Prostate gland (tissue), 2 donors: ENCODE measurements around the gene HNRNPU.

Experiments used
- POLR2A ChIP-seq: fragments of 450-650 bp; IDR thresholded peaks from one replicate; pipeline ENCODE4 v1.6.1; 2016; ENCODE audit warnings: antibody characterized with exemption, mild to moderate bottlenecking
- TF ChIP-seq, protein P1 (sequence below), 4 experiments: fragments of 200-600 bp in 2 of 4; fragments of 450-650 bp in 2 of 4; sonication (generic) in 2 of 4; IDR thresholded peaks; 1 replicate in 3 of 4; 2 replicates in 1 of 4; pipeline ENCODE4 v1.5.1; 2016 to 2019; ENCODE audit warnings: antibody characterized with exemption in 4 of 4, mild to moderate bottlenecking in 2 of 4, moderate library complexity in 2 of 4

DNA sequence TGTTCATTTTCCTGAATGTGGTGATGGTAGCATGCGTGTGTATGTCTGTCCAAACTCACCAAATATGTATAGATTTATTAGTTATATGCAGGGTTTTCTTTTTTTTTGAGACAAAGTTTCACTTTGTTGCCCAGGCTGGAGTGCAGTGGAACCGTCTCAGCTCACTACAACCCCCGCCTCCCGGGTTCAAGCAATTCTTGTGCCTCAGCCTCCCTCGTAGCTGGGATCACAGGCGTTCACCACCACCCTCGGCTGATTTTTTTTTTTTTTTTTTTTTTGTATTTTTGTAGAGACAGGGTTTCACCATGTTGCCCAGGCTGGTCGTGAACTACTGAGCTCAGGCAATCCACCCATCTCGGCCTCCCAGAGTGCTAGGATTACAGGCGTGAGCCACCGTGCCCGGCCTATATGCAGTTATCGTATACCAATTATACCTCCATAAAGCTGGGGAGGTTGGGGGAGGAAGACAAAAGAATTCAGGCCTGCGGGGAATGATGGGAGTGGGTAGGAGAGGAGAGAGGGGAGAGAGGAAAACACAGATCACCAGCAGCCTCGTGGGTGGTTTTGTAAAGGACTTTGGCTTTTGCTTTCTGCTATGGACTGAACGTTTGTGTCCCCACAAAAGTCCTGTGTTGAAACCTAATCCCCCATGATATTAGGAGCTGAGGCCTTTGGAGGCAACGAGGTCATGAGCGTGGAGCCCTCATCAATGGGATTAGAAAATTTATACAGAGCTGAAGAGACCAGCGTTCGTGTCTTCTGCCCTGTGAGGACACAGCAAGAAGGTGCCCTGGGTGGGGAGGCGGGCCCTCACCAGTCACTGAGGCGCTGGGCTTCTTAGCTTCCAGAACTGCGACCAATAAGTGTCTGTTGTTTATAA lies 4.4 kb upstream of the HNRNPU start:
- no peak for TF ChIP-seq POLR2A
- TF ChIP-seq, protein P1, sequence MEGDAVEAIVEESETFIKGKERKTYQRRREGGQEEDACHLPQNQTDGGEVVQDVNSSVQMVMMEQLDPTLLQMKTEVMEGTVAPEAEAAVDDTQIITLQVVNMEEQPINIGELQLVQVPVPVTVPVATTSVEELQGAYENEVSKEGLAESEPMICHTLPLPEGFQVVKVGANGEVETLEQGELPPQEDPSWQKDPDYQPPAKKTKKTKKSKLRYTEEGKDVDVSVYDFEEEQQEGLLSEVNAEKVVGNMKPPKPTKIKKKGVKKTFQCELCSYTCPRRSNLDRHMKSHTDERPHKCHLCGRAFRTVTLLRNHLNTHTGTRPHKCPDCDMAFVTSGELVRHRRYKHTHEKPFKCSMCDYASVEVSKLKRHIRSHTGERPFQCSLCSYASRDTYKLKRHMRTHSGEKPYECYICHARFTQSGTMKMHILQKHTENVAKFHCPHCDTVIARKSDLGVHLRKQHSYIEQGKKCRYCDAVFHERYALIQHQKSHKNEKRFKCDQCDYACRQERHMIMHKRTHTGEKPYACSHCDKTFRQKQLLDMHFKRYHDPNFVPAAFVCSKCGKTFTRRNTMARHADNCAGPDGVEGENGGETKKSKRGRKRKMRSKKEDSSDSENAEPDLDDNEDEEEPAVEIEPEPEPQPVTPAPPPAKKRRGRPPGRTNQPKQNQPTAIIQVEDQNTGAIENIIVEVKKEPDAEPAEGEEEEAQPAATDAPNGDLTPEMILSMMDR (IDR thresholded peaks at IDR 0.05), result no peak
